ENCODE results near the gene GSTK1. TPM values are rescaled to one million over a fixed set of nuclear protein-coding genes. Genes with fewer than 3 reads are reported as not detected.
A peak's percentile ranks its signal among the peaks of the same experiment; 100 is the strongest.
"Not testable (repeated sequence)": the region's sequence is repeated elsewhere in the genome, so short reads cannot be mapped to it uniquely, and the experiment has no call there.

GSTK1 gene
- total RNA-seq, 1 donor from 2014 or later = 51.0 TPM

DNA sequence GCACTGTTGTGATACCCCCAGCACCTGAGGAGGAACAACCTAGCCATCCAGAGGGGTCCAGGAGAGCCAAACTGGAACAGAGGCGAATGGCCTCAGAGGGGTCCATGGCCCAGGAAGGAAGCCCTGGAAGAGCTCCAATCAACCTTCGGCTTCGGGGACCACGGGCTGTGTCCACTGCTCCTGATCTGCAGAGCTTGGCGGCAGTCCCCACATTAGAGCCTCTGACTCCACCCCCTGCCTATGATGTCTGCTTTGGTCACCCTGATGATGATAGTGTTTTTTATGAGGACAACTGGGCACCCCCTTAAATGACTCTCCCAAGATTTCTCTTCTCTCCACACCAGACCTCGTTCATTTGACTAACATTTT is 23.3 kb downstream of the GSTK1 start:
- DNase-seq (ENCODE audit: low read depth, low spot score) = no peak
- Mint-ChIP-seq H3K36me3 (ENCODE audit: low read depth) (peaks cover 8% of the 10 kb centered on the region), H3K27me3 (ENCODE audit: low read depth) (no peaks in the 10 kb centered on the region), H3K9me3 (peaks cover 10% of the 10 kb centered on the region), H3K4me1 (peaks cover 76% of the 10 kb centered on the region), H3K4me3 (peak overlapping the region; percentile 93), H3K27ac (ENCODE audit: unreplicated experiment) (no peak overlapping the region)
- TF ChIP-seq, protein P1, sequence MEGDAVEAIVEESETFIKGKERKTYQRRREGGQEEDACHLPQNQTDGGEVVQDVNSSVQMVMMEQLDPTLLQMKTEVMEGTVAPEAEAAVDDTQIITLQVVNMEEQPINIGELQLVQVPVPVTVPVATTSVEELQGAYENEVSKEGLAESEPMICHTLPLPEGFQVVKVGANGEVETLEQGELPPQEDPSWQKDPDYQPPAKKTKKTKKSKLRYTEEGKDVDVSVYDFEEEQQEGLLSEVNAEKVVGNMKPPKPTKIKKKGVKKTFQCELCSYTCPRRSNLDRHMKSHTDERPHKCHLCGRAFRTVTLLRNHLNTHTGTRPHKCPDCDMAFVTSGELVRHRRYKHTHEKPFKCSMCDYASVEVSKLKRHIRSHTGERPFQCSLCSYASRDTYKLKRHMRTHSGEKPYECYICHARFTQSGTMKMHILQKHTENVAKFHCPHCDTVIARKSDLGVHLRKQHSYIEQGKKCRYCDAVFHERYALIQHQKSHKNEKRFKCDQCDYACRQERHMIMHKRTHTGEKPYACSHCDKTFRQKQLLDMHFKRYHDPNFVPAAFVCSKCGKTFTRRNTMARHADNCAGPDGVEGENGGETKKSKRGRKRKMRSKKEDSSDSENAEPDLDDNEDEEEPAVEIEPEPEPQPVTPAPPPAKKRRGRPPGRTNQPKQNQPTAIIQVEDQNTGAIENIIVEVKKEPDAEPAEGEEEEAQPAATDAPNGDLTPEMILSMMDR (conservative IDR thresholded peaks at IDR 0.05) = no peak

GRCh38 chr7:143287339-143287934 is 24.2 kb downstream of the GSTK1 start:
- H3K4me3 Mint-ChIP-seq = peak overlapping the region; percentile 93
- H3K36me3 Mint-ChIP-seq (ENCODE audit: low read depth) = peaks cover 10% of the 10 kb centered on the region
- DNase-seq (ENCODE audit: low read depth, low spot score) = no peak
- H3K9me3 Mint-ChIP-seq = peaks cover 10% of the 10 kb centered on the region
- no peaks in the 10 kb centered on the region for H3K27me3 Mint-ChIP-seq (ENCODE audit: low read depth)
- TF ChIP-seq, protein P1 (conservative IDR thresholded peaks at IDR 0.05) = no peak
- no peak overlapping the region for H3K27ac Mint-ChIP-seq (ENCODE audit: unreplicated experiment)
- H3K4me1 Mint-ChIP-seq = peaks cover 73% of the 10 kb centered on the region

DNA sequence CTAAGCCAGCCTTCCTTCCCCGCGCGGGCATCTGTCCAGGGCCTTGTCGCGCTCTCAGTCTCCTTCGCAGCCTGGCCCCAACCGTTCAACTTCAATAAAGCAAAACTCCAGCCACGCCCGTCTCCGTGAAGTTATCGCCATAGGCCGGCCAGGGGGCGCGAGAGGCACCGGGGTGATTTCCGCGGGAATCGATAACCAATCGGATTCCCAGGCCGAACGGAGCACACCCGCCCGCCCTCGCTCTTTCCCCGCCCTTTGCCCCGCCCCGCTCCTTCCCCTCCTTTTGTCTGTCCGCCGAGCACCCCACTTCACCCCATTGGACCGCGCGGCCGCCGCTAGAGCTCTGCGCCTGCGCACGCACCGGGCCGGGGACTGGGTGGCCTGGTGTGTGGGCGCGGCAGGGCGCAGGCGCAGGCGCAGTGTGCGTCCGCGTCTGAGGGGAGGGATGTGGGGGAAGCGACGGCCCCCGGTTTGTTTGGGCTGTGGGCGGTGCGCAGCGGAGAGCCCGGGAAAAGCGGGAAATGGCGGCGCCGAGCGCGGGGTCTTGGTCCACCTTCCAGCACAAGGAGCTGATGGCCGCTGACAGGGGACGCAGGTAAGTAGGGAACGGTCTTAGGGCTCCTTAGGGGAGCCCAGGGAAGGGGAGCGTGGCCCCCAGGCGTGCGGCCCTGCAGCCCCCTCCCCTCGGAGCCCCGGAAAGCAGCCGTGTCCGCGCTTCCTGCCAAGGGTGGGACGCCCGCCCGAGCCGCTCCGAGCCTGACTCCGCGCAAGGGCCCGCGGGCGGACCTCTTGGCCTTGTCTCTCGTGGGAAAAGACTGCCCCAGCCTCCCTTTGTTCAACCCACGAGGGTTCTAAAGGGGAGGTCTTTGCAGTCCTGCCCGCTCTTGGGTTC is 24.9 kb downstream of the GSTK1 start, which contains the start of gene CASP2:
Gene CASP2, plus strand, starts transcription at position 417 of the 892 bp plus-strand sequence. Its CDS starts 105 bp downstream, at position 522.
- peak within 1 kb of the TSS; percentile 98 for H3K27ac Mint-ChIP-seq (ENCODE audit: unreplicated experiment)
- no peaks in the 10 kb centered on the region for H3K27me3 Mint-ChIP-seq (ENCODE audit: low read depth)
- peaks cover 72% of the 10 kb centered on the region for H3K4me1 Mint-ChIP-seq
- H3K36me3 Mint-ChIP-seq (ENCODE audit: low read depth) = peaks cover 10% of the 10 kb centered on the region
- peaks cover 10% of the 10 kb centered on the region for H3K9me3 Mint-ChIP-seq
- TF ChIP-seq, protein P1 (conservative IDR thresholded peaks at IDR 0.05) = peak; percentile 52
- DNase-seq (ENCODE audit: low read depth, low spot score) = peak; percentile 94
- H3K4me3 Mint-ChIP-seq = peak within 1 kb of the TSS; percentile 98

DNA sequence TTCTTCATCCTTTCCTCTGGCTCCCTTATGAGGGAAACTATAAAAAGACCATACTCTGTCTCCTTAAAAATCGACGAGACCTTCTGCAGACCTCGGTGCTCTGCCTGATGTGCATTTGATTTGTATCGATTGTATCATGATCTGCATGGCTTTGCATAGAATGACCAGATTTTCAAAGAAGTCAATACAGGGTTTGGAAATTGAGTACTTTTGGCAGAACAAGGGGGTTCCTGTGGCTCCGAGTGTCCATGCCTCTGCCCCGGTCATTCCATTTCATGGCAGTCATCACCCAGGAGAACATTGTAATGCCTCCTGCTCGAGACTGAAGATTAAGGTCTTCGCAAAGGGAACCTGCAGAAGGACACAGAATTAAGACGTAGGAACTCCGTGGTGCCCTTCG is 25.6 kb downstream of the GSTK1 start:
- Mint-ChIP-seq H3K4me3 (peak overlapping the region; percentile 98), H3K4me1 (peaks cover 66% of the 10 kb centered on the region), H3K36me3 (ENCODE audit: low read depth) (peaks cover 14% of the 10 kb centered on the region), H3K27ac (ENCODE audit: unreplicated experiment) (peak overlapping the region; percentile 98), H3K27me3 (ENCODE audit: low read depth) (no peaks in the 10 kb centered on the region), H3K9me3 (peaks cover 10% of the 10 kb centered on the region)
- DNase-seq (ENCODE audit: low read depth, low spot score) = no peak
- TF ChIP-seq, protein P1 (conservative IDR thresholded peaks at IDR 0.05) = no peak

DNA sequence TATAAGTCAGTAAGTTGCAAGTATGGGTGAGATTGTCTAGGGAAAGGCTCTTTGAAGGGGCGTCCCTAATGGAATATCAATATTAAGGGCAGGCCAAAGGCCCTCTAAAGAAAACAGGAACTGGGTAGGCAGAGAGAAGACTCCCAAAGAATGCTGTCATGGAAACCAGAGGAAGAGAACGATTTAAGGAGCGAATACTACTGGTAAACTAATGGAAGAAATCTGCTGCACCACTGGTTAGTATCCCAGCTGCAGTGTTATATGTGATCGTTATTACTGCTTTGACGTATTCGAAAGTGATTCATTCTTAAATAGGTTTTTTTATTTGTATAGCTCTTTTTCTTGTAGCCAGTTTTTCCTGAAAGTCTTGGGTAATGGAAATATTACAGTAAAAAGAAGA is 26.2 kb downstream of the GSTK1 start:
- no peak for DNase-seq (ENCODE audit: low read depth, low spot score)
- TF ChIP-seq, protein P1 (conservative IDR thresholded peaks at IDR 0.05) = no peak
- H3K27me3 Mint-ChIP-seq (ENCODE audit: low read depth) = no peaks in the 10 kb centered on the region
- peaks cover 10% of the 10 kb centered on the region for H3K9me3 Mint-ChIP-seq
- H3K4me1 Mint-ChIP-seq = peaks cover 60% of the 10 kb centered on the region
- peak overlapping the region; percentile 98 for H3K4me3 Mint-ChIP-seq
- H3K36me3 Mint-ChIP-seq (ENCODE audit: low read depth) = peaks cover 19% of the 10 kb centered on the region
- peak overlapping the region; percentile 98 for H3K27ac Mint-ChIP-seq (ENCODE audit: unreplicated experiment)

DNA sequence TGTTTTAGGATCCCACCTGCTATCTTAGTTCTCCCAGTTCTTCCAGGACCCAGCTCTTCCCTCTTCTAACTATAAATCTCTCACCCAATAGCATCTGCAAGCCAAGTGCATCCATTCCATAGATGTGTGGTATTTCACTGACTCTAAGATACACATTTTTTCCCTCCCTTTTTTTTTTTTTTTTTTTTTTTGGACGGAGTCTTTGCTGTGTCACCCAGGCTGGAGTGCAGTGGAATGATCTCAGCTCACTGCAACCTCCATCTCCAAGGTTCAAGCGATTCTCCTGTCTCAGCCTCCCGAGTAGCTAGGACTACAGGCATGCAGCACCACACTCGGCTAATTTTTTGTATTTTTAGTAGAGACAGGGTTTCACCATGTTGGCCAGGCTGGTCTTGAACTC is 26.6 kb downstream of the GSTK1 start:
- H3K4me1 Mint-ChIP-seq = peaks cover 55% of the 10 kb centered on the region
- H3K4me3 Mint-ChIP-seq = peak overlapping the region; percentile 98
- H3K27ac Mint-ChIP-seq (ENCODE audit: unreplicated experiment) = peak overlapping the region; percentile 4
- not testable (repeated sequence) for H3K9me3 Mint-ChIP-seq; DNase-seq (ENCODE audit: low read depth, low spot score); H3K27me3 Mint-ChIP-seq (ENCODE audit: low read depth)
- H3K36me3 Mint-ChIP-seq (ENCODE audit: low read depth) = peaks cover 22% of the 10 kb centered on the region

All from neural crest cell (in vitro differentiated cells).